MM.1S (cell line): Measurements from ENCODE around the gene YIF1A.

Experiments used
- CTCF ChIP-seq: fragments of 300-600 bp; sonication (generic); IDR thresholded peaks from 2 replicates; pipeline ENCODE4 v1.5.1; 2016; ENCODE audit warnings: antibody characterized with exemption, low read length, mixed read lengths
- EZH2 ChIP-seq: fragments of 300-600 bp; sonication (generic); optimal IDR thresholded peaks from 2 replicates; pipeline ENCODE3; 2017; ENCODE audit warnings: low read depth, mild to moderate bottlenecking, antibody characterized with exemption, low read length, mixed read lengths
- EZH2phosphoT487 ChIP-seq: fragments of 300-600 bp; sonication (generic); IDR thresholded peaks from 2 replicates; pipeline ENCODE4 v1.6.1; 2018; ENCODE audit warnings: antibody characterized with exemption, low read length

- TF ChIP-seq CTCF = no peak
- TF ChIP-seq EZH2phosphoT487 = no peak
- no peak for TF ChIP-seq EZH2
These were observed 30.5 kb downstream of the YIF1A start for GRCh38 chr11:66258473-66258893.
